T-helper 2 cell treated with Interferon-gamma antibody and Interleukin-4, amounts not matched to agents 5 μg/mL and 100 μg/mL, for 36 hours (primary cell): Measurements from ENCODE around the gene LRP6.
"Not testable (repeated sequence)": the region's sequence is repeated elsewhere in the genome, so short reads cannot be mapped to it uniquely, and the experiment has no call there.

Experiments
- DNase-seq: peaks from one replicate; pipeline ENCODE4 v3.0.0; 2021; ENCODE audit warnings: low spot score
- H3K27ac Mint-ChIP-seq: one replicate; pipeline ENCODE4 v1.8.0; 2021; ENCODE audit warnings: mild to moderate bottlenecking, mixed read lengths
- H3K27me3 Mint-ChIP-seq: one replicate; pipeline ENCODE4 v1.8.0; 2021; ENCODE audit warnings: low read depth, mixed read lengths
- H3K36me3 Mint-ChIP-seq: one replicate; pipeline ENCODE4 v1.8.0; 2021; ENCODE audit warnings: low read depth, mixed read lengths
- H3K4me1 Mint-ChIP-seq: one replicate; pipeline ENCODE4 v1.8.0; 2021; ENCODE audit warnings: low read depth, mixed read lengths
- H3K4me3 Mint-ChIP-seq: one replicate; pipeline ENCODE4 v1.8.0; 2022; ENCODE audit warnings: mild to moderate bottlenecking, moderate library complexity, mixed read lengths
- H3K9me3 Mint-ChIP-seq: one replicate; pipeline ENCODE4 v1.8.0; 2021; ENCODE audit warnings: mixed read lengths

LRP6 gene

GRCh38 chr12:12171991-12172511 is 94.8 kb downstream of the LRP6 start:
- Mint-ChIP-seq H3K4me3 (no peak overlapping the region), H3K4me1 (peaks cover 9% of the 10 kb centered on the region), H3K9me3 (no peaks in the 10 kb centered on the region), H3K36me3 (no peaks in the 10 kb centered on the region), H3K27ac (no peak overlapping the region), H3K27me3 (peaks cover 55% of the 10 kb centered on the region)
- DNase-seq = peak; percentile 53

GRCh38 chr12:12167847-12168246 is 99.0 kb downstream of the LRP6 start:
- Mint-ChIP-seq H3K36me3 (no peaks in the 10 kb centered on the region), H3K4me1 (peaks cover 9% of the 10 kb centered on the region), H3K27ac (no peak overlapping the region), H3K27me3 (peaks cover 45% of the 10 kb centered on the region), H3K9me3 (no peaks in the 10 kb centered on the region), H3K4me3 (no peak overlapping the region)
- DNase-seq = no peak

- Mint-ChIP-seq H3K36me3 (no peaks in the 10 kb centered on the region), H3K4me1 (peaks cover 3% of the 10 kb centered on the region), H3K4me3 (no peak overlapping the region), H3K27ac (no peak overlapping the region), H3K9me3 (no peaks in the 10 kb centered on the region), H3K27me3 (peaks cover 49% of the 10 kb centered on the region)
- DNase-seq = no peak
Observed at GRCh38 chr12:12166751-12167150, 100.1 kb downstream of the LRP6 start.

GRCh38 chr12:12159988-12160387 is 106.9 kb downstream of the LRP6 start:
- Mint-ChIP-seq H3K36me3 (no peaks in the 10 kb centered on the region), H3K27ac (no peak overlapping the region), H3K27me3 (peaks cover 39% of the 10 kb centered on the region), H3K9me3 (no peaks in the 10 kb centered on the region), H3K4me1 (no peaks in the 10 kb centered on the region), H3K4me3 (no peak overlapping the region)
- DNase-seq = no peak

GRCh38 chr12:12158858-12159257 is 108.0 kb downstream of the LRP6 start:
- no peak overlapping the region for H3K27ac Mint-ChIP-seq
- H3K4me3 Mint-ChIP-seq = no peak overlapping the region
- H3K9me3 Mint-ChIP-seq = no peaks in the 10 kb centered on the region
- peaks cover 41% of the 10 kb centered on the region for H3K27me3 Mint-ChIP-seq
- no peaks in the 10 kb centered on the region for H3K36me3 Mint-ChIP-seq
- DNase-seq = no peak
- no peaks in the 10 kb centered on the region for H3K4me1 Mint-ChIP-seq

GRCh38 chr12:12157424-12157823 is 109.4 kb downstream of the LRP6 start:
- Mint-ChIP-seq H3K27me3 (peaks cover 40% of the 10 kb centered on the region), H3K4me1 (no peaks in the 10 kb centered on the region), H3K27ac (no peak overlapping the region), H3K9me3 (no peaks in the 10 kb centered on the region), H3K36me3 (no peaks in the 10 kb centered on the region), H3K4me3 (no peak overlapping the region)
- DNase-seq = no peak

GRCh38 chr12:12156828-12157227 is 110.0 kb downstream of the LRP6 start:
- Mint-ChIP-seq H3K27me3 (peaks cover 35% of the 10 kb centered on the region), H3K4me1 (no peaks in the 10 kb centered on the region), H3K36me3 (no peaks in the 10 kb centered on the region), H3K9me3 (no peaks in the 10 kb centered on the region), H3K27ac (no peak overlapping the region), H3K4me3 (no peak overlapping the region)
- no peak for DNase-seq

GRCh38 chr12:12156116-12156515 is 110.7 kb downstream of the LRP6 start:
- no peak for DNase-seq
- Mint-ChIP-seq H3K27ac (no peak overlapping the region), H3K4me1 (no peaks in the 10 kb centered on the region), H3K9me3 (no peaks in the 10 kb centered on the region), H3K36me3 (no peaks in the 10 kb centered on the region), H3K27me3 (peaks cover 35% of the 10 kb centered on the region), H3K4me3 (no peak overlapping the region)

GRCh38 chr12:12153596-12153995 is 113.2 kb downstream of the LRP6 start:
- no peak overlapping the region for H3K4me3 Mint-ChIP-seq
- H3K36me3 Mint-ChIP-seq = no peaks in the 10 kb centered on the region
- no peak for DNase-seq
- H3K4me1 Mint-ChIP-seq = no peaks in the 10 kb centered on the region
- H3K9me3 Mint-ChIP-seq = no peaks in the 10 kb centered on the region
- peaks cover 26% of the 10 kb centered on the region for H3K27me3 Mint-ChIP-seq
- no peak overlapping the region for H3K27ac Mint-ChIP-seq

- H3K27ac Mint-ChIP-seq = no peak overlapping the region
- H3K4me3 Mint-ChIP-seq = no peak overlapping the region
- no peaks in the 10 kb centered on the region for H3K9me3 Mint-ChIP-seq
- no peaks in the 10 kb centered on the region for H3K36me3 Mint-ChIP-seq
- H3K4me1 Mint-ChIP-seq = no peaks in the 10 kb centered on the region
- H3K27me3 Mint-ChIP-seq = peaks cover 12% of the 10 kb centered on the region
- DNase-seq = no peak
Observed at GRCh38 chr12:12147111-12147510, 119.7 kb downstream of the LRP6 start.

GRCh38 chr12:12144531-12144930 is 122.3 kb downstream of the LRP6 start:
- H3K27ac Mint-ChIP-seq, H3K9me3 Mint-ChIP-seq, H3K4me1 Mint-ChIP-seq, H3K36me3 Mint-ChIP-seq, DNase-seq, H3K4me3 Mint-ChIP-seq: not testable (repeated sequence)
- H3K27me3 Mint-ChIP-seq = peaks cover 32% of the 10 kb centered on the region

GRCh38 chr12:12141000-12141399 is 125.8 kb downstream of the LRP6 start:
- Mint-ChIP-seq H3K4me1 (no peaks in the 10 kb centered on the region), H3K27me3 (peaks cover 46% of the 10 kb centered on the region), H3K36me3 (no peaks in the 10 kb centered on the region), H3K9me3 (no peaks in the 10 kb centered on the region), H3K27ac (no peak overlapping the region), H3K4me3 (no peak overlapping the region)
- no peak for DNase-seq

- H3K4me3 Mint-ChIP-seq = no peak overlapping the region
- H3K36me3 Mint-ChIP-seq = no peaks in the 10 kb centered on the region
- no peaks in the 10 kb centered on the region for H3K4me1 Mint-ChIP-seq
- peaks cover 44% of the 10 kb centered on the region for H3K27me3 Mint-ChIP-seq
- H3K27ac Mint-ChIP-seq = no peak overlapping the region
- DNase-seq = no peak
- H3K9me3 Mint-ChIP-seq = no peaks in the 10 kb centered on the region
Observed at GRCh38 chr12:12138203-12139154, 128.4 kb downstream of the LRP6 start.

GRCh38 chr12:12133785-12134184 is 133.1 kb downstream of the LRP6 start:
- no peak overlapping the region for H3K4me3 Mint-ChIP-seq
- no peaks in the 10 kb centered on the region for H3K36me3 Mint-ChIP-seq
- no peak overlapping the region for H3K27ac Mint-ChIP-seq
- peaks cover 20% of the 10 kb centered on the region for H3K27me3 Mint-ChIP-seq
- DNase-seq = no peak
- H3K4me1 Mint-ChIP-seq = no peaks in the 10 kb centered on the region
- no peaks in the 10 kb centered on the region for H3K9me3 Mint-ChIP-seq
